Astrocyte (in vitro differentiated cells and primary cell): ENCODE data around the gene HOGA1. TPM values are rescaled to one million over a fixed set of nuclear protein-coding genes. Genes with fewer than 3 reads are reported as not detected.

ENCODE experiments used
- DNase-seq: peaks from one replicate; pipeline ENCODE4 v3.0.0-alpha.2; 2010; ENCODE audit warnings: low read depth
- FAIRE-seq: peaks from 2 replicates; lab custom pipeline; 2011; peaks lifted over from hg19 to GRCh38; lab: Jason Lieb, UNC
- H2AFZ ChIP-seq: 2 replicates; pipeline ENCODE4 v1.6.0; 2012; ENCODE audit warnings: low read depth, low read length, inconsistent platforms
- H3K27ac ChIP-seq: 2 replicates; pipeline ENCODE4 v1.5.1; 2011; ENCODE audit warnings: low read depth, low read length, inconsistent platforms
- H3K27me3 ChIP-seq: 2 replicates; pipeline ENCODE4 v1.6.0; 2011; ENCODE audit warnings: low read length, inconsistent platforms; ENCODE audit not compliant: insufficient read depth
- H3K36me3 ChIP-seq: 2 replicates; pipeline ENCODE4 v1.5.1; 2011; ENCODE audit warnings: low read length, inconsistent platforms; ENCODE audit not compliant: insufficient read depth
- H3K4me1 ChIP-seq: 2 replicates; pipeline ENCODE4 v1.5.1; 2011; ENCODE audit warnings: low read length, inconsistent platforms; ENCODE audit not compliant: insufficient read depth
- H3K4me2 ChIP-seq: 2 replicates; pipeline ENCODE4 v1.6.0; 2012; ENCODE audit warnings: low read length, inconsistent platforms
- H3K4me3 ChIP-seq: 2 replicates; pipeline ENCODE4 v1.5.1; 2011; ENCODE audit warnings: low read depth, mild to moderate bottlenecking, low read length, inconsistent platforms; ENCODE audit not compliant: insufficient read depth
- H3K79me2 ChIP-seq: 2 replicates; pipeline ENCODE4 v1.6.0; 2012; ENCODE audit warnings: mild to moderate bottlenecking, low read length, inconsistent platforms; ENCODE audit not compliant: insufficient read depth
- H3K9ac ChIP-seq: 2 replicates; pipeline ENCODE4 v1.6.0; 2012; ENCODE audit warnings: mild to moderate bottlenecking, low read length, inconsistent platforms
- H3K9me3 ChIP-seq: 2 replicates; pipeline ENCODE4 v1.5.1; 2012; ENCODE audit warnings: low read depth, mild to moderate bottlenecking, low read length, inconsistent platforms; ENCODE audit not compliant: insufficient read depth
- H4K20me1 ChIP-seq: 2 replicates; pipeline ENCODE4 v1.6.0; 2012; ENCODE audit warnings: low read length, inconsistent platforms; ENCODE audit not compliant: insufficient read depth
- H3K27ac Mint-ChIP-seq: one replicate; pipeline ENCODE4 v1.8.0; 2021; ENCODE audit warnings: mild to moderate bottlenecking, mixed read lengths; ENCODE audit not compliant: unreplicated experiment
- H3K27me3 Mint-ChIP-seq: one replicate; pipeline ENCODE4 v1.8.0; 2021; ENCODE audit warnings: low read depth, mixed read lengths; ENCODE audit not compliant: unreplicated experiment
- H3K36me3 Mint-ChIP-seq: one replicate; pipeline ENCODE4 v1.8.0; 2021; ENCODE audit warnings: low read depth, mixed read lengths; ENCODE audit not compliant: unreplicated experiment
- H3K4me1 Mint-ChIP-seq: one replicate; pipeline ENCODE4 v1.8.0; 2021; ENCODE audit warnings: low read depth, mixed read lengths; ENCODE audit not compliant: unreplicated experiment
- H3K4me3 Mint-ChIP-seq: one replicate; pipeline ENCODE4 v1.8.0; 2021; ENCODE audit warnings: mild to moderate bottlenecking, moderate library complexity, mixed read lengths; ENCODE audit not compliant: unreplicated experiment
- H3K9me3 Mint-ChIP-seq: one replicate; pipeline ENCODE4 v1.8.0; 2021; ENCODE audit warnings: mild to moderate bottlenecking, mixed read lengths; ENCODE audit not compliant: unreplicated experiment
- EZH2 ChIP-seq: IDR thresholded peaks from 2 replicates; pipeline ENCODE4 v1.6.1; 2012; ENCODE audit warnings: mild to moderate bottlenecking, low read length, inconsistent platforms; ENCODE audit not compliant: insufficient read depth
- total RNA-seq: library from RNA; stranded (reverse); gene quantifications from 2 replicates; pipeline ENCODE4 v1.2.1, GENCODE V29; 2021
- TF ChIP-seq, protein P1 (sequence below): IDR thresholded peaks from 2 replicates; pipeline ENCODE4 v1.5.1; 2011; ENCODE audit warnings: low read depth, mild to moderate bottlenecking, inconsistent platforms, low read length, moderate library complexity; ENCODE audit not compliant: insufficient read depth

HOGA1 gene
- total RNA-seq, 1 donor from 2014 or later: 0.23 TPM

DNA sequence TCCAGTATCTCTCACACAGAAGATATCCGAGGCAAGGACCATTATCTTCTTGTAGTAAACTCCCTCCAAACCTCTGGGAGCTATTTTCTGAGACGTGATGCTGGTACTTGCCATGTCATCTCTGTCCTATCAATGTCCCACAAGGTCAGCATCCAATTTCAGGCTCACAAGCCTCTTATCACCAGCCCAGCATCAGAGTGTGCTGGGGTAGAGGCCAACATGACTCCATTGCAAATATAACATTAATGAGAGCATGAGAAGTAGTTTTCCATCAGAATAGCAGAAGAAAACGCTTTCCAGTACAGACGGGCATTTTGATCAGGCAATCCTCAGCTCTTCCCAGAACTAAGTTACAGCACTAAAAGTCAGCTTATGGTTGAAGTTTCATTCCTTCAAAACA is 43.5 kb downstream of the HOGA1 start:
- Mint-ChIP-seq H3K4me1 (no peaks in the 10 kb centered on the region), H3K36me3 (peaks cover 3% of the 10 kb centered on the region), H3K9me3 (no peaks in the 10 kb centered on the region), H3K27me3 (no peaks in the 10 kb centered on the region), H3K4me3 (no peak overlapping the region), H3K27ac (no peak overlapping the region)
- Histone ChIP-seq H3K9ac (no peak overlapping the region), H2AFZ (no peak overlapping the region), H3K4me3 (no peak overlapping the region), H3K9me3 (no peaks in the 10 kb centered on the region), H3K4me2 (no peak overlapping the region), H3K27me3 (no peaks in the 10 kb centered on the region), H3K79me2 (no peaks in the 10 kb centered on the region), H4K20me1 (no peaks in the 10 kb centered on the region), H3K36me3 (no peaks in the 10 kb centered on the region), H3K27ac (no peak overlapping the region), H3K4me1 (no peaks in the 10 kb centered on the region)
- FAIRE-seq (no peak), DNase-seq (no peak)
- TF ChIP-seq, protein P1, sequence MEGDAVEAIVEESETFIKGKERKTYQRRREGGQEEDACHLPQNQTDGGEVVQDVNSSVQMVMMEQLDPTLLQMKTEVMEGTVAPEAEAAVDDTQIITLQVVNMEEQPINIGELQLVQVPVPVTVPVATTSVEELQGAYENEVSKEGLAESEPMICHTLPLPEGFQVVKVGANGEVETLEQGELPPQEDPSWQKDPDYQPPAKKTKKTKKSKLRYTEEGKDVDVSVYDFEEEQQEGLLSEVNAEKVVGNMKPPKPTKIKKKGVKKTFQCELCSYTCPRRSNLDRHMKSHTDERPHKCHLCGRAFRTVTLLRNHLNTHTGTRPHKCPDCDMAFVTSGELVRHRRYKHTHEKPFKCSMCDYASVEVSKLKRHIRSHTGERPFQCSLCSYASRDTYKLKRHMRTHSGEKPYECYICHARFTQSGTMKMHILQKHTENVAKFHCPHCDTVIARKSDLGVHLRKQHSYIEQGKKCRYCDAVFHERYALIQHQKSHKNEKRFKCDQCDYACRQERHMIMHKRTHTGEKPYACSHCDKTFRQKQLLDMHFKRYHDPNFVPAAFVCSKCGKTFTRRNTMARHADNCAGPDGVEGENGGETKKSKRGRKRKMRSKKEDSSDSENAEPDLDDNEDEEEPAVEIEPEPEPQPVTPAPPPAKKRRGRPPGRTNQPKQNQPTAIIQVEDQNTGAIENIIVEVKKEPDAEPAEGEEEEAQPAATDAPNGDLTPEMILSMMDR: no peak

DNA sequence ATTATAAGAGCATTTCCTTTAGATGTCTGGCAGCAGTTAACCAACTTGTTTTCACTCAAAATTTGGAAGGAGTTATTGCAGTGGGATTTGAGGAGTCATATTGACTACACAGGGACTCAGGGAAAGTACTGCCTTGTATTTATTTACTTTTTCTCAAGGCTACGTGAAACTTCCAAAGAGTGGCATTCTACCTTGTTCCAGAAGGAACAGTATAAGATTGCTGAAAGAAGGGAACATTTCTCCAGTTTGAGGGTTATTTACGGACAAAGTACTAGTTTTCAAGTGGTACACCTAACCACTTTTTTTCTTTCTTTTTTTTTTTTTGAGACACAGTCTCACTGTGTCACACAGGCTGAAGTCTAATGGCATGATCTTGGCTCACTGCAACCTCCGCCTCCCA is 44.0 kb downstream of the HOGA1 start:
- H3K36me3 Mint-ChIP-seq: peaks cover 3% of the 10 kb centered on the region
- DNase-seq (no peak), FAIRE-seq (no peak)
- H3K27me3 ChIP-seq: no peaks in the 10 kb centered on the region
- H4K20me1 ChIP-seq: no peaks in the 10 kb centered on the region
- H3K4me1 ChIP-seq: no peaks in the 10 kb centered on the region
- H3K36me3 ChIP-seq: no peaks in the 10 kb centered on the region
- H2AFZ ChIP-seq: no peak overlapping the region
- H3K9me3 Mint-ChIP-seq: no peaks in the 10 kb centered on the region
- no peak overlapping the region for H3K4me3 ChIP-seq
- no peaks in the 10 kb centered on the region for H3K79me2 ChIP-seq
- H3K27me3 Mint-ChIP-seq: no peaks in the 10 kb centered on the region
- no peak overlapping the region for H3K27ac ChIP-seq
- no peaks in the 10 kb centered on the region for H3K4me1 Mint-ChIP-seq
- H3K9me3 ChIP-seq: no peaks in the 10 kb centered on the region
- no peak overlapping the region for H3K9ac ChIP-seq
- H3K4me2 ChIP-seq: no peak overlapping the region
- TF ChIP-seq, protein P1: no peak
- no peak for TF ChIP-seq EZH2
- no peak overlapping the region for H3K27ac Mint-ChIP-seq
- H3K4me3 Mint-ChIP-seq: no peak overlapping the region

DNA sequence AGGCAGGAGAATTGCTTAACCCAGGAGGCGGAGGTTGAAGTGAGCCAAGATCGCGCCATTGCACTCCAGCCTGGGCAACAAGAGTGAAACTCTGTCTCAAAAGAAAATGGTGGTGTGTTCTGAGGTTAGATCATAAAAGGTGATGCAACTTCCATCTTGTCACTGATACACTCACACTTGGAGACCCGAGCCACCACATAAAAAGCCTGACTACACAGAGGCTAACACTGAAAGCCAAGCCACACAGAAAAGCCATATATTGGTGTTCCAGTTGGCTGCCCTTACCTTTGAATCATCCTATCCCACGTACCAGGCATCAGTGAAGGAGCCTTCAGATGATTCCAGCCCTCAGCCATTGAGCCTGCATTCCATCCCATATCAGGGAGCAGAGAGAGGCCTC is 45.1 kb downstream of the HOGA1 start:
- FAIRE-seq (no peak), DNase-seq (no peak)
- H3K27ac Mint-ChIP-seq: no peak overlapping the region
- H3K4me3 ChIP-seq: no peak overlapping the region
- H3K27me3 ChIP-seq: no peaks in the 10 kb centered on the region
- no peak overlapping the region for H3K4me3 Mint-ChIP-seq
- no peaks in the 10 kb centered on the region for H3K36me3 ChIP-seq
- no peak overlapping the region for H3K9ac ChIP-seq
- no peaks in the 10 kb centered on the region for H3K9me3 ChIP-seq
- no peaks in the 10 kb centered on the region for H3K79me2 ChIP-seq
- no peaks in the 10 kb centered on the region for H3K9me3 Mint-ChIP-seq
- peaks cover 3% of the 10 kb centered on the region for H3K36me3 Mint-ChIP-seq
- H3K4me1 Mint-ChIP-seq: no peaks in the 10 kb centered on the region
- no peak overlapping the region for H2AFZ ChIP-seq
- H3K27me3 Mint-ChIP-seq: no peaks in the 10 kb centered on the region
- TF ChIP-seq EZH2: no peak
- TF ChIP-seq, protein P1: no peak
- no peaks in the 10 kb centered on the region for H4K20me1 ChIP-seq
- H3K4me1 ChIP-seq: peaks cover 5% of the 10 kb centered on the region
- H3K4me2 ChIP-seq: no peak overlapping the region
- no peak overlapping the region for H3K27ac ChIP-seq
